Vagina (tissue), 2 donors: ENCODE measurements around the gene TJP1. TPM values are rescaled to one million over a fixed set of nuclear protein-coding genes. Genes with fewer than 3 reads are reported as not detected.
A peak's percentile ranks its signal among the peaks of the same experiment; 100 is the strongest.

Source experiments
- DNase-seq, 2 donors: peaks; one replicate each; pipeline ENCODE4 v3.0.0-alpha.2; 2017; ENCODE audit errors: extremely low spot score in 2 of 2
- H3K27ac ChIP-seq: fragments of 200-600 bp; sonication (generic); one replicate; pipeline ENCODE4 v1.5.1; 2019
- H3K27me3 ChIP-seq: fragments of 200-600 bp; sonication (generic); one replicate; pipeline ENCODE4 v1.5.1; 2019
- H3K36me3 ChIP-seq, 2 donors: fragments of 200-600 bp; sonication (generic); one replicate each; pipeline ENCODE4 v1.5.1; 2017 to 2019
- H3K4me1 ChIP-seq: fragments of 200-600 bp; sonication (generic); one replicate; pipeline ENCODE4 v1.5.1; 2019
- H3K4me3 ChIP-seq, 2 donors: fragments of 200-600 bp; sonication (generic); 1 replicate in 1 of 2; 2 replicates in 1 of 2; pipeline ENCODE4 v1.5.1; 2016 to 2019
- H3K9me3 ChIP-seq: fragments of 200-600 bp; sonication (generic); one replicate; pipeline ENCODE4 v1.5.1; 2019
- CTCF ChIP-seq, 3 experiments: fragments of 450-650 bp in 2 of 3; fragments of 200-600 bp in 1 of 3; sonication (generic) in 1 of 3; IDR thresholded peaks; one replicate each; pipeline ENCODE4 v1.5.1; 2017 to 2019; ENCODE audit warnings: antibody characterized with exemption in 3 of 3, mild to moderate bottlenecking in 2 of 3, moderate library complexity in 2 of 3
- POLR2A ChIP-seq, 2 donors: fragments of 450-650 bp; IDR thresholded peaks; one replicate each; pipeline ENCODE4 v1.6.1; 2017; ENCODE audit warnings: antibody characterized with exemption in 2 of 2, mild to moderate bottlenecking in 2 of 2, moderate library complexity in 2 of 2
- POLR2AphosphoS5 ChIP-seq, 2 donors: sonication (generic); formaldehyde crosslinking; IDR thresholded peaks; one replicate each; pipeline ENCODE4 v1.9.0; 2017; ENCODE audit warnings: antibody characterized with exemption in 2 of 2, mild to moderate bottlenecking in 2 of 2, low read depth in 1 of 2; ENCODE audit not compliant: insufficient read depth in 1 of 2
- intact Hi-C: fragments of 100-400 bp; cut with DNase I; formaldehyde crosslinking; loops from one replicate; pipeline ENCODE4 v1.15.1; 2023
- total RNA-seq: library from RNA; depleted of rRNA; stranded (reverse); fragments of >200 nt; gene quantifications from one replicate; pipeline ENCODE4 v1.2.3, GENCODE V29; 2016

Gene TJP1
- total RNA-seq, 1 donor from 2014 or later, result 110 TPM

- Histone ChIP-seq H3K27ac (no peak overlapping the region), H3K4me3 (no peak overlapping the region), H3K9me3 (no peaks in the 10 kb centered on the region), H3K27me3 (no peaks in the 10 kb centered on the region), H3K4me1 (no peaks in the 10 kb centered on the region), H3K36me3 (no peaks in the 10 kb centered on the region)
- intact Hi-C loops, result no loop called here
- TF ChIP-seq POLR2AphosphoS5 (IDR thresholded peaks at IDR 0.05; ENCODE audit: insufficient read depth in 1 of 2, low read depth in 1 of 2) (no peak), POLR2A (IDR thresholded peaks at IDR 0.05) (no peak), CTCF (IDR thresholded peaks at IDR 0.05) (no peak)
- peak; percentile 83 to 87 for DNase-seq
Observed at GRCh38 chr15:29689287-29689986, 132.8 kb downstream of the TJP1 start.

GRCh38 chr15:29688506-29689286 lies 133.6 kb downstream of the TJP1 start:
- DNase-seq, result peak; percentile 79 to 84
- H3K4me3 ChIP-seq, result no peak overlapping the region
- H3K4me1 ChIP-seq, result no peaks in the 10 kb centered on the region
- H3K9me3 ChIP-seq, result no peaks in the 10 kb centered on the region
- H3K27ac ChIP-seq, result no peak overlapping the region
- no peaks in the 10 kb centered on the region for H3K27me3 ChIP-seq
- H3K36me3 ChIP-seq, result no peaks in the 10 kb centered on the region
- intact Hi-C loops, result no loop called here
- TF ChIP-seq POLR2A (IDR thresholded peaks at IDR 0.05) (no peak), POLR2AphosphoS5 (IDR thresholded peaks at IDR 0.05; ENCODE audit: insufficient read depth in 1 of 2, low read depth in 1 of 2) (no peak), CTCF (IDR thresholded peaks at IDR 0.05) (no peak)

GRCh38 chr15:29687939-29688505 lies 134.2 kb downstream of the TJP1 start:
- TF ChIP-seq CTCF (IDR thresholded peaks at IDR 0.05) (no peak), POLR2A (IDR thresholded peaks at IDR 0.05) (no peak), POLR2AphosphoS5 (IDR thresholded peaks at IDR 0.05; ENCODE audit: insufficient read depth in 1 of 2, low read depth in 1 of 2) (no peak)
- Histone ChIP-seq H3K4me3 (no peak overlapping the region), H3K9me3 (no peaks in the 10 kb centered on the region), H3K4me1 (no peaks in the 10 kb centered on the region), H3K27ac (no peak overlapping the region), H3K36me3 (no peaks in the 10 kb centered on the region), H3K27me3 (no peaks in the 10 kb centered on the region)
- peak; percentile 72 to 84 for DNase-seq
- intact Hi-C loops, result no loop called here

GRCh38 chr15:29687204-29687815 lies 135.0 kb downstream of the TJP1 start:
- no peaks in the 10 kb centered on the region for H3K27me3 ChIP-seq
- intact Hi-C loops, result no loop called here
- no peak for TF ChIP-seq POLR2A (IDR thresholded peaks at IDR 0.05)
- TF ChIP-seq CTCF (IDR thresholded peaks at IDR 0.05), result no peak
- TF ChIP-seq POLR2AphosphoS5 (IDR thresholded peaks at IDR 0.05; ENCODE audit: insufficient read depth in 1 of 2, low read depth in 1 of 2), result no peak
- H3K4me1 ChIP-seq, result no peaks in the 10 kb centered on the region
- H3K36me3 ChIP-seq, result no peaks in the 10 kb centered on the region
- DNase-seq, result peak; percentile 80 to 85
- no peak overlapping the region for H3K27ac ChIP-seq
- no peak overlapping the region for H3K4me3 ChIP-seq
- H3K9me3 ChIP-seq, result no peaks in the 10 kb centered on the region
